ENCODE results near the gene PDCD1. TPM values are rescaled to one million over a fixed set of nuclear protein-coding genes. Genes with fewer than 3 reads are reported as not detected.
"Not testable (repeated sequence)": the region's sequence is repeated elsewhere in the genome, so short reads cannot be mapped to it uniquely, and the experiment has no call there.

PDCD1 gene
- polyA plus RNA-seq: 0.19 TPM

DNA sequence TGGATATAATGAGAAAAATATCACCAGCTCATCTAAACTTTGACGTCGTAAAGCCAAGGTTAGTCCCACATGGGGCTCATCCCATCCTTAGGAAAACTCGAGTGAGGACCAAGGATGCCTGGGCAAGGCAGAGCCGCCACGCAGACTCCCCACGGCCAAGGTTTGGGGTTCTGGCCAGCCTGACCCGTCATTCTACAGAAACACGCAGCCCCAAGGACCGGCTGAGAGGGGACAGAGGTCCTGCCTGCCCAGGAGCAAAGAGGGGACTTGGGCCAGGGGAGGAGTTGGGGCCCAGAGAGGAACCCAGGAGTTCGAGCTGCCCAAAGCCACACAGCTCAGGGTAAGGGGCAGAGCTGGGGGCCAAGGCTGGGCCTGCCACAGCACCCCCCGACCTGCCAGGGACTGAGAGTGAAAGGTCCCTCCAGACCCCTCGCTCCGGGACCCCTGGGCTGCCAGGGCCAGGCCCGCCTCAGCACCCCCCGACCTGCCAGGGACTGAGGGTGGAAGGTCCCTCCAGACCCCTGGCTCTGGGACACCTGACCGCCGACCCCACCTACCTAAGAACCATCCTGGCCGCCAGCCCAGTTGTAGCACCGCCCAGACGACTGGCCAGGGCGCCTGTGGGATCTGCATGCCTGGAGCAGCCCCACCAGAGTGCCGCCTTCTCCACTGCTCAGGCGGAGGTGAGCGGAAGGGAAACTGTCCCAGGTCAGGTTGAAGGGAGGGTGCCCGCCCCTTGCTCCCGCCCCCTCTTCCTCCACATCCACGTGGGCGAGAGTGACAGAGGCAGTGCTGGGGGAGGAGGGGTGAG is at the start of gene PDCD1:
TSS of gene PDCD1 (minus strand) at position 689 of the 811 bp plus-strand sequence. CDS start at position 633, 56 bp downstream.
- Mint-ChIP-seq H3K9me3 (no peaks in the 10 kb centered on the region), H3K27me3 (peaks cover 10% of the 10 kb centered on the region), H3K4me1 (peaks cover 6 to 13% (median 11%) of the 10 kb centered on the region in 3 donors)

GRCh38 chr2:241907831-241908230 is 49.1 kb upstream of the PDCD1 start:
- not testable (repeated sequence) for H3K36me3 Mint-ChIP-seq, H3K4me3 Mint-ChIP-seq, H3K27me3 Mint-ChIP-seq, H3K4me1 Mint-ChIP-seq, H3K27ac Mint-ChIP-seq, H3K9me3 Mint-ChIP-seq

More for the DNA sequence above, at the start of gene PDCD1:
- Mint-ChIP-seq H3K36me3 (peaks cover 2% of the 10 kb centered on the region), H3K27ac (peak within 1 kb of the TSS; percentile 47 to 91 (median 90)), H3K4me3 (peak within 1 kb of the TSS; percentile 75 to 92 (median 82))

GRCh38 chr2:241906826-241907570 is 48.3 kb upstream of the PDCD1 start:
- H3K4me1 Mint-ChIP-seq: peaks cover 0 to 3% (median 3%) of the 10 kb centered on the region in 3 donors
- no peak overlapping the region for H3K4me3 Mint-ChIP-seq
- H3K9me3 Mint-ChIP-seq: no peaks in the 10 kb centered on the region
- peaks cover 8% of the 10 kb centered on the region for H3K36me3 Mint-ChIP-seq
- no peaks in the 10 kb centered on the region for H3K27me3 Mint-ChIP-seq
- no peak overlapping the region for H3K27ac Mint-ChIP-seq

GRCh38 chr2:241906378-241906770 is 47.7 kb upstream of the PDCD1 start:
- H3K27ac Mint-ChIP-seq, H3K36me3 Mint-ChIP-seq, H3K27me3 Mint-ChIP-seq, H3K9me3 Mint-ChIP-seq, H3K4me1 Mint-ChIP-seq, H3K4me3 Mint-ChIP-seq: not testable (repeated sequence)

DNA sequence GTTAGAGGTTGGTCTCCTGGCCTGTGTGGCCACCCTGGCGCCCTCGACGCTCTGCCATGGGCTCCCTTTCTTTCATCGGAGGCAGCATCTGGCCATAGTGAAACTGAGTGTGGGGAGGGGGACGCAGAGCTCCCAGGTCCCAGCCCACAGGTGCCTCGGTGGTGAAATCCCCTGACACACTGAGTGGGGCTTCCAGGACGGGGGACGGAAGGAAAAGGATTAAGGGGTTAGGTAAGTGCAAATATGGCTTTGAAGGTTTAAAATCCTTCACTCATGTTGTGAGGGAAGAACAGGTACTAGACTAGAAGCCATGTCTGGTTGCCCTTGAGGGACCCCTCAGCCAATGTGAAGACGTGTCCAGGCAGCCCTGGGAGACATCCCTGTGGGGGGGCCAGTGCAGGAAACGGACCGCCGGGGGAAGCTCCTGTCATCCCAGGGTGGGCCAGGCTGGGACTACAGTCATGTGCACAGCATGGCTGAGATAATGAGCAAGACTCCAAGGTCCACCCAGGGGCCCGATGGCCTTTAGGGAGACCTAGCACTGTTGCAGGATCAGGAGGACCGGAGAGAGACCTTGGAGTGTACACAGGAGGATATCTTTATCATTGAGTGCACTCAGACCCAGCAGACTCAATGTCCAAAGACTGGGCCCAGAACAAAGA is 47.2 kb upstream of the PDCD1 start:
- Mint-ChIP-seq H3K27ac (no peak overlapping the region), H3K4me1 (peaks cover 0 to 4% (median 0%) of the 10 kb centered on the region in 3 donors), H3K27me3 (no peaks in the 10 kb centered on the region), H3K36me3 (peaks cover 7% of the 10 kb centered on the region), H3K9me3 (no peaks in the 10 kb centered on the region), H3K4me3 (no peak overlapping the region)

DNA sequence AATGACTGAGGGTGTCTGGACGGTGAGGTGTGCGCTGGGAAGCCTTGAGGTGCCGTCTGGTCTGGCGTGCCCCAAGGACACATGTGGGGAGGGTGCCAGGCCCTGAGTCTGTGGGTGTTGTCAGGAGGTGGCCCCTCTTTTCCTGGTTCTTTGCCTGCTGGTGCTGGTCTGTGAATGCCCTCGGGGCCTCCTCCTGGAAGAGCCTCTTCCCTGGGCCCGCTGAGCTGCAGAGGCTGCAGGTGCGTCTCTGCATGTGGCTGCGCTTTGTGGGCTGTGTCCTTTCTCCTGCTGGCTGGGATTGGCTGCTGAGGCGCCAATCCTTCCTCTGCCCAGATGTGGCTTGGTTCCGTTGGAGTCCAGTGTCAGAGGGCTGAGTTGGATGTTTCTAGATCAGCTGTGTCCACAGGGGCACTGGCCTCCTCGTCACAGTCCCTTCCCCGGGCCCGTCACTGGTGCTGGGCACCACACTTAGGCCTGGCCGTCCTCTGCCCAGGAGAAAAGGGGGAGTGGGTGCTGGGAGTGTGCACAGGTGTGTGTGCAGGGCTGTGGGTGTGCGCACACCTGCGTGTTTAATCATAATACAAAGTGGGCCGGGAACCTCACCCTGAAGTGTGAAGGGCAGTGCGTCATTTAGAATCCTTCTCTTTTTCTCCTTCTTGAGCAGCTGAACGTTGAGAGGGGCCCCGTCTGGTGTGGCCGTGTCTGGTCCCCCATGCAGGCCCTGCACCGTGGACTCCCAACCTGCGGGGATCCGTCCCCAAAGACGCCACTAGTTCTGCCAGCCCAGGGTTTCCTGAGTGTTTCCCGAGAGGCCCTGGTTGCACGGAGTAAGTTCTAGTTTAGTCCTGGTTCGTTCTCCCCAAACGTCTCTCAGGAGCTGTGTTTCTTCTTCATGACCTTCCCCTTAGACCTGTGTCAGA is 46.4 kb upstream of the PDCD1 start:
- H3K9me3 Mint-ChIP-seq: no peaks in the 10 kb centered on the region
- no peaks in the 10 kb centered on the region for H3K27me3 Mint-ChIP-seq
- peaks cover 0 to 4% (median 0%) of the 10 kb centered on the region in 3 donors for H3K4me1 Mint-ChIP-seq
- no peak overlapping the region for H3K4me3 Mint-ChIP-seq
- H3K36me3 Mint-ChIP-seq: peaks cover 2% of the 10 kb centered on the region
- H3K27ac Mint-ChIP-seq: peak overlapping the region in 1 of 3 donors; percentile 35

GRCh38 chr2:241904011-241904718 is 45.5 kb upstream of the PDCD1 start:
- Mint-ChIP-seq H3K4me3 (no peak overlapping the region), H3K27ac (no peak overlapping the region), H3K9me3 (no peaks in the 10 kb centered on the region), H3K4me1 (peaks cover 0 to 4% (median 0%) of the 10 kb centered on the region in 3 donors), H3K36me3 (peaks cover 2% of the 10 kb centered on the region), H3K27me3 (no peaks in the 10 kb centered on the region)

DNA sequence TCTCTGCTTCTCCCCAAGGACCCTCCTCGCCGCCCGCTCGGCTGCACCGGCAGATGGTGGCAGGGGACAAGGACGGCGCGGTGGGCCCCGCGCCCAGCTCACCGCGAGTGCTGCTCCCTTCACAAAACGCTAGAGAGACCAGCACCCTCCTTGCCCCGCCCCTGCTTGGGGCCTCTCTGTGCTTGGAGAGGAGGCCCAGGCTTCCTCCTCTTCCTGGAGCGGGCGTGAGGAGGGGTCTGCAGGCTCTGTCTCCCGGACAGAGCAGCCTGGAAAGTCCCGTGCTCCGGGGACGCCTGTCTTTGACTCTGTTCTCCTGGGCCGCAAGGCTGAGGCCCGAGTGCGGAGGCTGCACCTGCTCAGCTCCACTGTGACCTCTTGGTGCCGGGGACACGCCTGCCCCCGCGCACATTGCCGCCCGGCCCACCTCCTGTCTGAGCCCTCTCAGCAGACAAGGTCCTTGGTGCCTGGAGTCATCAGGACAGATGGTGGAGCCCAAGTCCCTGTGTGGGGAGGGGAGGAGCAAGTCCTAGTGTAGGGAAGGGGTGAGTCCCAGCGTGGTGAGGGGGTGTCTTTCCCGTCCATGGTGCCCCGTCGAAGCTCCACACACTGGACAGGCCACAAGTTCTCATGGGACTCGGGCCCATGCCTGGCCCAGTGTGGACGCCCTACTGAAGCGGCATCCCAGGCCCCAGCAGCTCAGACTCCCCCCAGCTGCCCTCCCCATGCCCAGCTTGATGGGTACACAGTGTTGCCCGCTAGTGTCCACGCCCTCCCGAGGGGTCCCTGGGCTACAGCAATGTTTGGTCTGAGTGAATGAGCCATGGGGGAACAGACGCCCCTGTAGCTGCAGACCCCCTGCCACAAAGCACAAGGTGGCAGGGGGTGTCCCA is 44.7 kb upstream of the PDCD1 start:
- H3K9me3 Mint-ChIP-seq: no peaks in the 10 kb centered on the region
- H3K27ac Mint-ChIP-seq: no peak overlapping the region
- H3K27me3 Mint-ChIP-seq: no peaks in the 10 kb centered on the region
- H3K4me3 Mint-ChIP-seq: peak overlapping the region in 1 of 4 donors; percentile 8
- H3K4me1 Mint-ChIP-seq: peaks cover 0 to 3% (median 0%) of the 10 kb centered on the region in 3 donors
- H3K36me3 Mint-ChIP-seq: peaks cover 2% of the 10 kb centered on the region

GRCh38 chr2:241902357-241902991 is 43.8 kb upstream of the PDCD1 start:
- Mint-ChIP-seq H3K27ac (no peak overlapping the region), H3K9me3 (no peaks in the 10 kb centered on the region), H3K4me3 (no peak overlapping the region), H3K36me3 (peaks cover 4% of the 10 kb centered on the region), H3K4me1 (peaks cover 0 to 3% (median 0%) of the 10 kb centered on the region in 3 donors), H3K27me3 (no peaks in the 10 kb centered on the region)

DNA sequence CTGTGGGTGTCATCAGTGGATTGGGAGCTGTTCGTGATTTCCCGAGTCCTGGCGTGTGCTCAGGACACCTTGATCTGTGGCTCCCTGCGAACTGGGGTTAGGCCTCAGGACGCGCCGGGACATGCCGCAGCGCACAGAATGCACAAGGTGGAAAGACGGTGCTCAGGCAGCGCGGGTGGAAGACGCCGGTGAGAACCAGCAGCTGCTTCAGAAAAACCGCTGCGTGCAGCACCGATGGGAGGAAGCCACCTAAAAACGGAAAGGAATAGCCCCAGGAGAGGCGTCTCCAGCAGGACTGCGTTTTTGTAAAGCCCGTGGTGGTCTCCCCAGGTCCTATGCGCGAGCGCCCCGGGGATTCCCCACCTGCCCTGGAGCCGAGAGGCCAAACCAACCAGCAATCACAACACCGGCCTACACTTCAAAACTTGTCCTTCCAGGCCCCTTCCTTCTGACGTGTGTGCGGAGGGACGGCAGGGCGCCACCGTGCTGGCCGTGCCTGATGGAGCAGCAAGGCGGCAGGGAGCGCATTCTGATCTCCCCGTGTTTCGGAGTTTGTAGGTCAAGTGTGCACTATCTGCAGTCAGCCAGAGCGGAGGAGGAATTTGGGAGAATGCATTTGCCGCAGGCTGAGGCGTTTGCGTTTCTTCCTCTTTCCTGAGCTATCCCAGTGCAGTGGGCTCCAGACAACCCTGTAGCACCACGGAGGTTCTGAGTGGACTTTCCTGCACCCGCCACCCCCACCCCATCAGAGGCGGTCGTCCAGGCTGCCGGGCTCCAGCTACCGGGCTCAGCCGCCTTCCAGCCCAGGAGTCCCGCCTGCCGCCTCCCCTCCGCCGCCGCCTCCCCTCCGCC is 43.0 kb upstream of the PDCD1 start:
- H3K9me3 Mint-ChIP-seq: no peaks in the 10 kb centered on the region
- H3K27ac Mint-ChIP-seq: peak overlapping the region in 1 of 3 donors; percentile 56
- peaks cover 0 to 3% (median 0%) of the 10 kb centered on the region in 3 donors for H3K4me1 Mint-ChIP-seq
- no peaks in the 10 kb centered on the region for H3K27me3 Mint-ChIP-seq
- H3K4me3 Mint-ChIP-seq: no peak overlapping the region
- H3K36me3 Mint-ChIP-seq: peaks cover 2% of the 10 kb centered on the region

- H3K36me3 Mint-ChIP-seq: peaks cover 2% of the 10 kb centered on the region
- H3K9me3 Mint-ChIP-seq: peaks cover 0 to 2% (median 0%) of the 10 kb centered on the region in 3 donors
- H3K4me3 Mint-ChIP-seq: no peak overlapping the region
- peaks cover 0 to 6% (median 0%) of the 10 kb centered on the region in 3 donors for H3K4me1 Mint-ChIP-seq
- no peaks in the 10 kb centered on the region for H3K27me3 Mint-ChIP-seq
- no peak overlapping the region for H3K27ac Mint-ChIP-seq
These were observed 42.3 kb upstream of the PDCD1 start for GRCh38 chr2:241901018-241901380.

Measured in IgD-negative memory B cell (primary cell).